PC-9 (cell line): ENCODE data around the gene OPN4.

Source experiments
- CTCF ChIP-seq: fragments of 200-600 bp; sonication (generic); conservative IDR thresholded peaks from 2 replicates; pipeline ENCODE4 v1.6.1; 2017; ENCODE audit warnings: mixed run types, antibody characterized with exemption, mild to moderate bottlenecking, moderate library complexity
- EZH2 ChIP-seq: fragments of 200-600 bp; sonication (generic); IDR thresholded peaks from 2 replicates; pipeline ENCODE4 v1.8.0; 2017; ENCODE audit warnings: antibody characterized with exemption, low read depth

GRCh38 chr10:86699541-86699940, 45.2 kb downstream of the OPN4 start:
- TF ChIP-seq CTCF (no peak), EZH2 (no peak)
